Measurements from ENCODE around the gene ABCD2.

DNA sequence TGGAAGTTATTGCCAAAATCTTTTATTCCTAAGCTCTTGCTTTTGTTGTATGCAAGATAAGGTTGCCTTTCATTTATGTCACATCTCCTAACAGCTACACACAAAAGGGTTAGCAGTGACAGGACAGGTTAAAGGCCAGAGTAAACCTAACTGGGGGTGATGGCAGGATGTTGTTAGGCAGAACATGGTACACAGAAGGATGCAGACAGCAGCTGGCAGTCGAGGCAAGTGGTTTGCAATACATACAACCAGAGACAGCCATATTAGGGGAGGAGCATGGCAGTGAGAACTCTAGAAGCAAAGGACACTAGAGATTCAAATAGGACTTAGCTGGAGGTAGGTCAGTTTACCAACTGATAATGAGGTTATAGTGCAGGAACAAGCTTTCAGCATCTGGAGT lies 2.7 kb upstream of the ABCD2 start:
- TF ChIP-seq POLR2A (IDR thresholded peaks at IDR 0.05; ENCODE audit: low read depth, low read length) (no peak), POLR2AphosphoS5 (IDR thresholded peaks at IDR 0.05; ENCODE audit: low read depth, low read length) (no peak), PAX5 (IDR thresholded peaks at IDR 0.05; ENCODE audit: insufficient read depth, low read length, severe bottlenecking) (no peak)

All from GM12891 (cell line).